ENCODE data around the gene LANCL2.
A peak's percentile ranks its signal among the peaks of the same experiment; 100 is the strongest.
"Not testable (repeated sequence)": the region's sequence is repeated elsewhere in the genome, so short reads cannot be mapped to it uniquely, and the experiment has no call there.

LANCL2 gene

GRCh38 chr7:55348502-55348901, 16.6 kb upstream of the LANCL2 start:
- no peaks in the 10 kb centered on the region for H3K9me3 Mint-ChIP-seq

GRCh38 chr7:55349121-55349520, 16.0 kb upstream of the LANCL2 start:
- no peaks in the 10 kb centered on the region for H3K4me1 Mint-ChIP-seq
- H3K27ac Mint-ChIP-seq, result no peak overlapping the region
- no peak overlapping the region for H3K4me3 Mint-ChIP-seq
- no peaks in the 10 kb centered on the region for H3K36me3 Mint-ChIP-seq
- H3K9me3 Mint-ChIP-seq, result no peaks in the 10 kb centered on the region
- peaks cover 23% of the 10 kb centered on the region for H3K27me3 Mint-ChIP-seq

More at GRCh38 chr7:55348502-55348901, 16.6 kb upstream of the LANCL2 start:
- Mint-ChIP-seq H3K4me1 (no peaks in the 10 kb centered on the region), H3K36me3 (no peaks in the 10 kb centered on the region), H3K27ac (no peak overlapping the region), H3K4me3 (no peak overlapping the region), H3K27me3 (peaks cover 21% of the 10 kb centered on the region)

- Mint-ChIP-seq H3K36me3 (no peaks in the 10 kb centered on the region), H3K9me3 (no peaks in the 10 kb centered on the region), H3K27me3 (peaks cover 23% of the 10 kb centered on the region), H3K27ac (no peak overlapping the region), H3K4me1 (no peaks in the 10 kb centered on the region), H3K4me3 (no peak overlapping the region)
These were observed 14.9 kb upstream of the LANCL2 start for GRCh38 chr7:55350281-55350680.

GRCh38 chr7:55351263-55351662, 13.9 kb upstream of the LANCL2 start:
- no peaks in the 10 kb centered on the region for H3K36me3 Mint-ChIP-seq
- peaks cover 21% of the 10 kb centered on the region for H3K27me3 Mint-ChIP-seq
- H3K27ac Mint-ChIP-seq, result no peak overlapping the region
- no peak overlapping the region for H3K4me3 Mint-ChIP-seq
- H3K4me1 Mint-ChIP-seq, result no peaks in the 10 kb centered on the region
- H3K9me3 Mint-ChIP-seq, result no peaks in the 10 kb centered on the region

- H3K4me3 Mint-ChIP-seq, H3K9me3 Mint-ChIP-seq, H3K36me3 Mint-ChIP-seq, H3K27ac Mint-ChIP-seq, H3K4me1 Mint-ChIP-seq: not testable (repeated sequence)
- peaks cover 15% of the 10 kb centered on the region for H3K27me3 Mint-ChIP-seq
These were observed 12.2 kb upstream of the LANCL2 start for GRCh38 chr7:55352947-55353273.

- H3K27me3 Mint-ChIP-seq, result peaks cover 5% of the 10 kb centered on the region
- H3K4me3 Mint-ChIP-seq, result no peak overlapping the region
- H3K9me3 Mint-ChIP-seq, result no peaks in the 10 kb centered on the region
- no peaks in the 10 kb centered on the region for H3K36me3 Mint-ChIP-seq
- peaks cover 8% of the 10 kb centered on the region for H3K4me1 Mint-ChIP-seq
- H3K27ac Mint-ChIP-seq, result no peak overlapping the region
These were observed 4.7 kb upstream of the LANCL2 start for GRCh38 chr7:55360486-55360885.

- Mint-ChIP-seq H3K27ac (no peak overlapping the region), H3K9me3 (no peaks in the 10 kb centered on the region), H3K4me1 (peaks cover 8% of the 10 kb centered on the region), H3K4me3 (no peak overlapping the region), H3K27me3 (peaks cover 5% of the 10 kb centered on the region), H3K36me3 (peaks cover 2% of the 10 kb centered on the region)
These were observed 3.6 kb upstream of the LANCL2 start for GRCh38 chr7:55361560-55361959.

- Mint-ChIP-seq H3K27ac (no peak overlapping the region), H3K27me3 (peaks cover 5% of the 10 kb centered on the region), H3K4me3 (no peak overlapping the region), H3K9me3 (no peaks in the 10 kb centered on the region), H3K36me3 (peaks cover 5% of the 10 kb centered on the region), H3K4me1 (peaks cover 8% of the 10 kb centered on the region)
These were observed 2.2 kb upstream of the LANCL2 start for GRCh38 chr7:55362927-55363326.

- Mint-ChIP-seq H3K4me3 (no peak overlapping the region), H3K27ac (no peak overlapping the region), H3K27me3 (peaks cover 5% of the 10 kb centered on the region), H3K4me1 (peaks cover 8% of the 10 kb centered on the region), H3K36me3 (peaks cover 7% of the 10 kb centered on the region), H3K9me3 (no peaks in the 10 kb centered on the region)
These were observed 1.6 kb upstream of the LANCL2 start for GRCh38 chr7:55363386-55364170.

GRCh38 chr7:55365675-55366460, 731 bp downstream of the LANCL2 start:
- peak overlapping the region; percentile 99 for H3K27ac Mint-ChIP-seq
- H3K9me3 Mint-ChIP-seq, result no peaks in the 10 kb centered on the region
- peak overlapping the region; percentile 99 for H3K4me3 Mint-ChIP-seq
- H3K36me3 Mint-ChIP-seq, result peaks cover 7% of the 10 kb centered on the region
- H3K4me1 Mint-ChIP-seq, result peaks cover 8% of the 10 kb centered on the region
- no peaks in the 10 kb centered on the region for H3K27me3 Mint-ChIP-seq

- Mint-ChIP-seq H3K9me3 (no peaks in the 10 kb centered on the region), H3K4me3 (peak overlapping the region; percentile 99), H3K27ac (peak overlapping the region; percentile 99), H3K36me3 (peaks cover 8% of the 10 kb centered on the region), H3K27me3 (no peaks in the 10 kb centered on the region), H3K4me1 (peaks cover 8% of the 10 kb centered on the region)
These were observed 1.4 kb downstream of the LANCL2 start for GRCh38 chr7:55366461-55367070.

GRCh38 chr7:55367283-55367840, 2.2 kb downstream of the LANCL2 start:
- peaks cover 8% of the 10 kb centered on the region for H3K36me3 Mint-ChIP-seq

GRCh38 chr7:55369427-55370400, 4.6 kb downstream of the LANCL2 start:
- H3K4me3 Mint-ChIP-seq, result no peak overlapping the region
- H3K27me3 Mint-ChIP-seq, result no peaks in the 10 kb centered on the region
- H3K9me3 Mint-ChIP-seq, result no peaks in the 10 kb centered on the region
- no peak overlapping the region for H3K27ac Mint-ChIP-seq
- H3K36me3 Mint-ChIP-seq, result peaks cover 8% of the 10 kb centered on the region
- peaks cover 8% of the 10 kb centered on the region for H3K4me1 Mint-ChIP-seq

More at GRCh38 chr7:55367283-55367840, 2.2 kb downstream of the LANCL2 start:
- Mint-ChIP-seq H3K27ac (peak overlapping the region; percentile 99), H3K9me3 (no peaks in the 10 kb centered on the region), H3K27me3 (no peaks in the 10 kb centered on the region), H3K4me1 (peaks cover 8% of the 10 kb centered on the region), H3K4me3 (peak overlapping the region; percentile 99)

GRCh38 chr7:55374213-55374612, 9.1 kb downstream of the LANCL2 start:
- H3K9me3 Mint-ChIP-seq, result no peaks in the 10 kb centered on the region
- peaks cover 2% of the 10 kb centered on the region for H3K36me3 Mint-ChIP-seq
- H3K4me3 Mint-ChIP-seq, result no peak overlapping the region
- peaks cover 3% of the 10 kb centered on the region for H3K4me1 Mint-ChIP-seq
- H3K27ac Mint-ChIP-seq, result no peak overlapping the region
- H3K27me3 Mint-ChIP-seq, result no peaks in the 10 kb centered on the region

GRCh38 chr7:55375237-55375636, 10.1 kb downstream of the LANCL2 start:
- H3K9me3 Mint-ChIP-seq, result no peaks in the 10 kb centered on the region

More at GRCh38 chr7:55375237-55375636, 10.1 kb downstream of the LANCL2 start:
- peaks cover 3% of the 10 kb centered on the region for H3K4me1 Mint-ChIP-seq
- H3K36me3 Mint-ChIP-seq, result peaks cover 2% of the 10 kb centered on the region
- no peak overlapping the region for H3K27ac Mint-ChIP-seq
- no peaks in the 10 kb centered on the region for H3K27me3 Mint-ChIP-seq
- no peak overlapping the region for H3K4me3 Mint-ChIP-seq

Measured in activated naive CD4-positive, alpha-beta T cell treated with anti-CD3 and anti-CD28 coated beads, Interleukin-2, amount 50 U/mL, for 24 hours (primary cell).